Loucy (cell line): ENCODE measurements around the gene KREMEN1.

Source experiments
- H2AFZ ChIP-seq: fragments of 200-600 bp; sonication (generic); 2 replicates; pipeline ENCODE4 v1.6.0; 2016; ENCODE audit warnings: antibody characterized with exemption, mild to moderate bottlenecking, low read length, moderate library complexity
- H3F3A ChIP-seq: fragments of 200-600 bp; 2 replicates; pipeline ENCODE4 v1.6.0; 2016; ENCODE audit warnings: antibody characterized with exemption, low read depth, mild to moderate bottlenecking
- H3K27me3 ChIP-seq: fragments of 200-600 bp; sonication (generic); 2 replicates; pipeline ENCODE4 v1.6.1; 2014; ENCODE audit warnings: low read length, mild to moderate bottlenecking; ENCODE audit not compliant: insufficient read depth, poor library complexity, severe bottlenecking
- H3K36me3 ChIP-seq: fragments of 200-600 bp; sonication (generic); 2 replicates; pipeline ENCODE4 v1.6.1; 2016; ENCODE audit warnings: low read length; ENCODE audit not compliant: insufficient read depth
- H3K4me1 ChIP-seq: fragments of 200-600 bp; sonication (generic); 2 replicates; pipeline ENCODE4 v1.5.1; 2014; ENCODE audit warnings: low read length, mild to moderate bottlenecking; ENCODE audit not compliant: insufficient read depth, poor library complexity, severe bottlenecking
- H3K4me2 ChIP-seq: fragments of 200-600 bp; sonication (generic); 2 replicates; pipeline ENCODE4 v1.6.0; 2014; ENCODE audit warnings: antibody characterized with exemption, low read length, low read depth, mild to moderate bottlenecking; ENCODE audit not compliant: poor library complexity, severe bottlenecking
- H3K4me3 ChIP-seq: fragments of 200-600 bp; sonication (generic); 2 replicates; pipeline ENCODE4 v1.5.1; 2014; ENCODE audit warnings: low read length, mild to moderate bottlenecking, mixed read lengths; ENCODE audit not compliant: poor library complexity, severe bottlenecking
- H3K79me2 ChIP-seq: fragments of 200-600 bp; sonication (generic); 2 replicates; pipeline ENCODE4 v1.6.1; 2014; ENCODE audit warnings: low read length; ENCODE audit not compliant: insufficient read depth
- H3K9ac ChIP-seq: fragments of 200-600 bp; sonication (generic); 2 replicates; pipeline ENCODE4 v1.6.0; 2014; ENCODE audit warnings: mild to moderate bottlenecking, low read depth, low read length, moderate library complexity; ENCODE audit not compliant: poor library complexity, severe bottlenecking
- H3K9me2 ChIP-seq: fragments of 200-600 bp; sonication (generic); replicated peaks from 2 replicates; pipeline ENCODE4 v1.6.1; 2016; ENCODE audit warnings: low read depth, low read length, mixed read lengths
- H3K9me3 ChIP-seq: fragments of 200-600 bp; sonication (generic); 2 replicates; pipeline ENCODE4 v1.6.1; 2014; ENCODE audit warnings: mild to moderate bottlenecking, antibody characterized with exemption, low read length, low read depth; ENCODE audit not compliant: insufficient read depth
- H4K20me1 ChIP-seq: fragments of 200-600 bp; sonication (generic); 2 replicates; pipeline ENCODE4 v1.6.0; 2014; ENCODE audit warnings: antibody characterized with exemption, low read length, mild to moderate bottlenecking; ENCODE audit not compliant: insufficient read depth, poor library complexity, severe bottlenecking
- EZH2phosphoT487 ChIP-seq: fragments of 200-600 bp; IDR thresholded peaks from 2 replicates; pipeline ENCODE4 v1.6.1; 2018; ENCODE audit warnings: antibody characterized with exemption, mild to moderate bottlenecking, moderate library complexity, borderline replicate concordance
- TF ChIP-seq, protein P1 (sequence below): fragments of 200-600 bp; sonication (generic); conservative IDR thresholded peaks from 2 replicates; pipeline ENCODE4 v1.5.1; 2014; ENCODE audit warnings: mild to moderate bottlenecking, antibody characterized with exemption, low read length

Gene KREMEN1

DNA sequence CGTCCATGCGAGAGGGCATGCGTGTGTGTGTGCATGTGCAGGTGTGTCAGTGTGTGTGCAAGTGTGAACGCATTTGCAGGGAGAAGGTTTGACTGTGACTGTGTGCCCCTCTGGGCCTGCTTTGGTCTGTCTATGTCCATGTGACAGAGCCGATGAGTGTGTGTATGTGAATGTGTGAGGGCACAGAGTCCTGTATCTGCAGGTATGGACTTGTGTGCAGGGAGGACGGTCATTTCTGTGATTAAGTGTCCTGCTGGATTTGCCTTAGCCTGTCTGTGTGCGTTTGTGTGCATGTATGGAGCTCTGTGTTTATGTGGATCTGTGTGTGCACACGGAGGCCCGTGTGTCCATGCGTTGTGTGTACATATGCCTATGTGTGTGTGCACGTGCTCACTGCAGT is 138.2 kb downstream of the KREMEN1 start:
- Histone ChIP-seq H3K4me3 (peak overlapping the region; percentile 91), H2AFZ (no peak overlapping the region), H3K4me1 (peaks cover 55% of the 10 kb centered on the region), H3K79me2 (peaks cover 98% of the 10 kb centered on the region), H3K9me2 (no peaks in the 10 kb centered on the region), H3K9ac (peak overlapping the region; percentile 100), H3K36me3 (peaks cover 33% of the 10 kb centered on the region; the same call in 1 of the 2 replicates), H3K27me3 (peaks cover 5% of the 10 kb centered on the region), H3K9me3 (no peaks in the 10 kb centered on the region), H3F3A (no peaks in the 10 kb centered on the region), H3K4me2 (peak overlapping the region; percentile 92), H4K20me1 (peaks cover 59% of the 10 kb centered on the region)
- TF ChIP-seq, protein P1, sequence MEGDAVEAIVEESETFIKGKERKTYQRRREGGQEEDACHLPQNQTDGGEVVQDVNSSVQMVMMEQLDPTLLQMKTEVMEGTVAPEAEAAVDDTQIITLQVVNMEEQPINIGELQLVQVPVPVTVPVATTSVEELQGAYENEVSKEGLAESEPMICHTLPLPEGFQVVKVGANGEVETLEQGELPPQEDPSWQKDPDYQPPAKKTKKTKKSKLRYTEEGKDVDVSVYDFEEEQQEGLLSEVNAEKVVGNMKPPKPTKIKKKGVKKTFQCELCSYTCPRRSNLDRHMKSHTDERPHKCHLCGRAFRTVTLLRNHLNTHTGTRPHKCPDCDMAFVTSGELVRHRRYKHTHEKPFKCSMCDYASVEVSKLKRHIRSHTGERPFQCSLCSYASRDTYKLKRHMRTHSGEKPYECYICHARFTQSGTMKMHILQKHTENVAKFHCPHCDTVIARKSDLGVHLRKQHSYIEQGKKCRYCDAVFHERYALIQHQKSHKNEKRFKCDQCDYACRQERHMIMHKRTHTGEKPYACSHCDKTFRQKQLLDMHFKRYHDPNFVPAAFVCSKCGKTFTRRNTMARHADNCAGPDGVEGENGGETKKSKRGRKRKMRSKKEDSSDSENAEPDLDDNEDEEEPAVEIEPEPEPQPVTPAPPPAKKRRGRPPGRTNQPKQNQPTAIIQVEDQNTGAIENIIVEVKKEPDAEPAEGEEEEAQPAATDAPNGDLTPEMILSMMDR: no peak
- no peak for TF ChIP-seq EZH2phosphoT487

DNA sequence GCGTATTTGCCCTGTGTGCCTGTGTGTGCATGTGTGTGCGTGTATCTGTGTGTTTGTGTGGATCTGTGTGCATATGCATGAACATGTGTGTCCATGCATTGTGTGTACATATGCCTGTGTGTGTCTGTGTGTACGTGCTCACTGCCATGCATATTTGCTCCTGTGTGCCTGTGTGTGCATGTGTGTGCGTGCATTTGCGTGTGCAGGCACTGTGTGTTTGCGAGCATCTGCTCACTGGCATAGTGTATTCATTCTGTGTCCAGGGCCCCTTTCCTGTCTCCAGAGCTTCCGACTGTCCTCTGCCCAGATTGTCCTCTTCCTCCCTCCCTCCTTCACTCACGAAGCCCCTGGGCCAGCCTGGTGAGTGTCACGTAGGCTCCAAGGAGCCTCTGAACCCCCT is 138.6 kb downstream of the KREMEN1 start:
- Histone ChIP-seq H2AFZ (no peak overlapping the region), H3K27me3 (peaks cover under 1% of the 10 kb centered on the region), H3K4me2 (peak overlapping the region; percentile 92), H3K4me1 (peaks cover 53% of the 10 kb centered on the region), H3K9ac (peak overlapping the region; percentile 100), H3K79me2 (peaks cover 98% of the 10 kb centered on the region), H3K9me2 (no peaks in the 10 kb centered on the region), H3K4me3 (peak overlapping the region; percentile 91), H3K9me3 (no peaks in the 10 kb centered on the region), H4K20me1 (peaks cover 62% of the 10 kb centered on the region), H3K36me3 (peaks cover 37% of the 10 kb centered on the region; the same call in 1 of the 2 replicates), H3F3A (no peaks in the 10 kb centered on the region)
- TF ChIP-seq EZH2phosphoT487: no peak
- TF ChIP-seq, protein P1: no peak

GRCh38 chr22:29212743-29213142 is 139.9 kb downstream of the KREMEN1 start:
- H2AFZ ChIP-seq: no peak overlapping the region
- H3K4me3 ChIP-seq: no peak overlapping the region
- peaks cover 62% of the 10 kb centered on the region for H4K20me1 ChIP-seq
- H3K9me2 ChIP-seq: no peaks in the 10 kb centered on the region
- H3K27me3 ChIP-seq: no peaks in the 10 kb centered on the region
- H3K36me3 ChIP-seq: peaks cover 50% of the 10 kb centered on the region; the same call in 1 of the 2 replicates
- H3K9me3 ChIP-seq: no peaks in the 10 kb centered on the region
- no peaks in the 10 kb centered on the region for H3F3A ChIP-seq
- no peak overlapping the region for H3K9ac ChIP-seq
- peaks cover 40% of the 10 kb centered on the region for H3K4me1 ChIP-seq
- H3K4me2 ChIP-seq: peak overlapping the region; percentile 25
- peaks cover 88% of the 10 kb centered on the region for H3K79me2 ChIP-seq
- TF ChIP-seq, protein P1: no peak
- no peak for TF ChIP-seq EZH2phosphoT487
